WERI-Rb-1 (cell line): ENCODE measurements around the gene SNX24.
"Not testable (repeated sequence)": the region's sequence is repeated elsewhere in the genome, so short reads cannot be mapped to it uniquely, and the experiment has no call there.

Experiments
- DNase-seq: peaks from one replicate; pipeline ENCODE4 v3.0.0-alpha.2; 2020
- H3K27ac ChIP-seq: fragments of 250-450 bp; sonication (Bioruptor Pico); 2 replicates; pipeline ENCODE4 v1.5.1; 2020; ENCODE audit warnings: mild to moderate bottlenecking, moderate library complexity
- H3K27me3 ChIP-seq: fragments of 250-450 bp; sonication (Bioruptor Pico); 2 replicates; pipeline ENCODE4 v1.5.1; 2021; ENCODE audit warnings: mild to moderate bottlenecking, low read depth, moderate library complexity; ENCODE audit not compliant: insufficient read depth, severe bottlenecking
- H3K36me3 ChIP-seq: fragments of 250-450 bp; sonication (Bioruptor Pico); 2 replicates; pipeline ENCODE4 v1.5.1; 2020; ENCODE audit warnings: mild to moderate bottlenecking, moderate library complexity
- H3K4me3 ChIP-seq: 2 replicates; pipeline ENCODE4 v1.5.1; 2011; ENCODE audit warnings: low read depth, mild to moderate bottlenecking, control low read depth, low read length
- H3K9me3 ChIP-seq: fragments of 250-450 bp; sonication (Bioruptor Pico); 2 replicates; pipeline ENCODE4 v1.5.1; 2021; ENCODE audit warnings: mild to moderate bottlenecking, moderate library complexity; ENCODE audit not compliant: severe bottlenecking
- TF ChIP-seq, protein P1 (sequence below): IDR thresholded peaks from 2 replicates; pipeline ENCODE4 v1.5.1; 2011; ENCODE audit warnings: low read depth, mild to moderate bottlenecking, control low read depth, inconsistent platforms, low read length

Gene SNX24

DNA sequence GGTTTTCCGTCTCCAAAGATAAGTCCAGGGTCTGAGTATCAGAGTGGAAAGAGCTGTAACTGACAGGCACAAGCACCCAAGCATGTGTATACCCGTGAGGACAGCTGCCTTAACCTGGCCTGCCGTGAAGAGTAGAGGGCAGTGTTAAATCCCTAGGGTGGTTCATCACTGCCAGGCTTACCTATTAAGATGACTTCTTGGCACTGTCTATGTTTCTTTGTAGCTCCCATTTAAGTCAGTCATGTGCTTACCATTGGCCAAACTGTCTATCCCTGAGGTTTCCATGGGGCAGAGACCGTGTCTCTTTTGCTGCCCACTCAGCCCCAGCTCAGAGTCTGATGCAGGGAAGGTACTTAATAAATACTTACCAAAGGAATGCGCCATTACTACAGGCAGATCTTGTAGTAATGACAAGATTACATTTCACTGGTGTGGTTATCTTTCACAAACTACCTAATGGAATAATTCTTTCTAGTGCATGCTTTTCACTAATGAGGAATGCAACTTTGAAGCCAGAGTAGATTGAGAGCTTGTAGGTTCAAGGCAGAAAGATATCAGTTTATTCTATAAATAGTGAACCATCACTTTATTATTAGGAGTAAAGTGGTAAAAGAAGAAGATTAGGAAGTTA lies 64.2 kb downstream of the SNX24 start:
- DNase-seq, result no peak
- Histone ChIP-seq H3K27ac (no peak overlapping the region), H3K27me3 (no peaks in the 10 kb centered on the region), H3K9me3 (peaks cover 3% of the 10 kb centered on the region), H3K36me3 (no peaks in the 10 kb centered on the region), H3K4me3 (no peak overlapping the region)
- TF ChIP-seq, protein P1, sequence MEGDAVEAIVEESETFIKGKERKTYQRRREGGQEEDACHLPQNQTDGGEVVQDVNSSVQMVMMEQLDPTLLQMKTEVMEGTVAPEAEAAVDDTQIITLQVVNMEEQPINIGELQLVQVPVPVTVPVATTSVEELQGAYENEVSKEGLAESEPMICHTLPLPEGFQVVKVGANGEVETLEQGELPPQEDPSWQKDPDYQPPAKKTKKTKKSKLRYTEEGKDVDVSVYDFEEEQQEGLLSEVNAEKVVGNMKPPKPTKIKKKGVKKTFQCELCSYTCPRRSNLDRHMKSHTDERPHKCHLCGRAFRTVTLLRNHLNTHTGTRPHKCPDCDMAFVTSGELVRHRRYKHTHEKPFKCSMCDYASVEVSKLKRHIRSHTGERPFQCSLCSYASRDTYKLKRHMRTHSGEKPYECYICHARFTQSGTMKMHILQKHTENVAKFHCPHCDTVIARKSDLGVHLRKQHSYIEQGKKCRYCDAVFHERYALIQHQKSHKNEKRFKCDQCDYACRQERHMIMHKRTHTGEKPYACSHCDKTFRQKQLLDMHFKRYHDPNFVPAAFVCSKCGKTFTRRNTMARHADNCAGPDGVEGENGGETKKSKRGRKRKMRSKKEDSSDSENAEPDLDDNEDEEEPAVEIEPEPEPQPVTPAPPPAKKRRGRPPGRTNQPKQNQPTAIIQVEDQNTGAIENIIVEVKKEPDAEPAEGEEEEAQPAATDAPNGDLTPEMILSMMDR, result no peak

DNA sequence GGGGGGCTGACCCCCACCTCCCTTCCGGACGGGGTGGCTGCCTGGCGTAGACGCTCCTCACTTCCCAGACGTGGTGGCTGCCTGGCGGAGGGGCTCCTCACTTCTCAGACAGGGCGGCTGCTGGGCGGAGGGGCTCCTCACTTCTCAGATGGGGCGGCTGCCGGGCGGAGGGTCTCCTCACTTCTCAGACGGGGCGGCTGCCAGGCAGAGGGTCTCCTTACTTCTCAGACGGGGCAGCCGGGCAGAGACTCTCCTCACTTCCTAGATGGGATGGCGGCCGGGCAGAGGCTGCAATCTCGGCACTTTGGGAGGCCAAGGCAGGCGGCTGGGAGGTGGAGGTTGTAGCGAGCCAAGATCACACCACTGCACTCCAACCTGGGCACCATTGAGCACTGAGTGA lies 68.0 kb downstream of the SNX24 start:
- H3K4me3 ChIP-seq, DNase-seq, H3K9me3 ChIP-seq, H3K27me3 ChIP-seq, H3K27ac ChIP-seq, H3K36me3 ChIP-seq: not testable (repeated sequence)

DNA sequence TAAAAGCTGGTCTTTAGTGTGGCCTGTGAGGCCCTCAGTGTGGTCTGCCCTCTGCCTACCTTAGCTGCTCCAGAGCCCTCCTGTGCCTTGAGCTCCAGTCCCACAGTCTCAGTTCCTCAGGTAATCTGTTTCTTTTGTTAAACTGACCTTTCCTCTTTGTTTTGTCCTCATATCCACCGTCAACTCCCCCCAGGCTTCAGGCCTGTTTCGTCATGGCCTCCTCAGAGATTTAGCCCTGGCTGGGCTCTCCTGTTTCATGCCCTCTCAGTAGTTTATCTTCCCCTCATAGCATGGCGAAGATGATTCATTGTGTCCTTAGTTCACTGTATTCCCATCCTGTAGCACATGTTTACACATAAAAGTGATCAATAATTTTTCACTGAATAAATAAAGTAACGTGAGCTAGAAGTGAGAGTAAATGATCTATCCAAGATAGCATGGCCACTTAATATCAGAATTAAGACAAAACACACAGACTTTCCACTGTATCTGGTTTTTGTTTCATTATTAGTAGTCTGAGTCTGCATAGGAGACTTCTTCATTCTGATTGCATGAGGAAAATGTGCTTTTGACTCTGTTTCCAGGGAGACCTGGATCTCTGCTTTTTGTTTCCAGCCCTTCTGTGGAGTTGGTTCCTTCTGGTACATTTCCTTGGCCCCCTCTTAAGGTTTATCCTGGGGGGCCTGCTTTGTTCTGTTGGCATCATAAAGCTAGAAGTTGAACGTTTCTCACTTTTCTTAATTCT lies 70.5 kb downstream of the SNX24 start:
- Histone ChIP-seq H3K4me3 (no peak overlapping the region), H3K36me3 (no peaks in the 10 kb centered on the region), H3K9me3 (peaks cover 3% of the 10 kb centered on the region), H3K27me3 (no peaks in the 10 kb centered on the region), H3K27ac (no peak overlapping the region)
- no peak for DNase-seq
- TF ChIP-seq, protein P1, result no peak

DNA sequence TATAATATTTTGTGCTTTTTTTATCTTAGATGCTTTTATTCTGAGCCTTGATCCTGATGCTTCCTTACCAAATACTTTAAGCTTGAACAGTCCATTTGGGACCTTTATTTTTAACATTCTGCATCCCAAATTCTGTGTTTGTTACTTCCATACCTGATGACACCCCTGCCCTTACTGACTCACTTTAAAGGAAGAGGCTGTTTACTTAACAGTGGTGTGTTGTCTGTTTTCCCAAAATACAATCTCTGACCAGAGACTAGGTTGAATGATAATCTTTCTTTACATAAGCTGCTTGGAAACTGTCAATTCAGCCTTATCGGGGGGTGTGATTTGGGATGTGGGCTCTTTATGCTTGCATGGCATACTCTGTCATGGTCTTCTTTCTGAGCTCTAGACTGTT lies 71.1 kb downstream of the SNX24 start:
- H3K27ac ChIP-seq, result no peak overlapping the region
- H3K9me3 ChIP-seq, result peaks cover 3% of the 10 kb centered on the region
- TF ChIP-seq, protein P1, result no peak
- no peak overlapping the region for H3K4me3 ChIP-seq
- H3K36me3 ChIP-seq, result no peaks in the 10 kb centered on the region
- no peak for DNase-seq
- H3K27me3 ChIP-seq, result no peaks in the 10 kb centered on the region

DNA sequence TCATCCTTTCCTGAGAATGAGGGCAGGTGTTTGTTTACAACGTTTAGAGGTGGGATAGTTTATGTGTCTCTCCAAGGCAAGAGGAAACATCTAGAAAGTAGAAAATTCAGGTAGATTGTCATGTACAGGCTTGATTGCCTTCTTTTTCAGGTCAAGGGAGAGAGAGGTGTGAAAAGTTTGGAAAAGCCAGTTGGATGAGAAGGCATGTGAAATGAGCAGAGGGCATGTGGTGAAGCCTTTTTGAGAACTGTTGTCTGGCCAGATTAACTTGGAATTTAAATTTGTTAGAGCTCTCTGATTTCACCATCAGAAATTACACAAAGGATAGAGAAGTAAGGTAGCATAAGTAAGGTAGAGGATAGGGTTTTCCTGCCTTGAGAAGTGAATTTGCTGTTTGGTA lies 74.6 kb downstream of the SNX24 start:
- TF ChIP-seq, protein P1, result no peak
- DNase-seq, result no peak
- no peak overlapping the region for H3K4me3 ChIP-seq
- H3K27ac ChIP-seq, result no peak overlapping the region
- H3K9me3 ChIP-seq, result no peaks in the 10 kb centered on the region
- no peaks in the 10 kb centered on the region for H3K27me3 ChIP-seq
- H3K36me3 ChIP-seq, result no peaks in the 10 kb centered on the region

DNA sequence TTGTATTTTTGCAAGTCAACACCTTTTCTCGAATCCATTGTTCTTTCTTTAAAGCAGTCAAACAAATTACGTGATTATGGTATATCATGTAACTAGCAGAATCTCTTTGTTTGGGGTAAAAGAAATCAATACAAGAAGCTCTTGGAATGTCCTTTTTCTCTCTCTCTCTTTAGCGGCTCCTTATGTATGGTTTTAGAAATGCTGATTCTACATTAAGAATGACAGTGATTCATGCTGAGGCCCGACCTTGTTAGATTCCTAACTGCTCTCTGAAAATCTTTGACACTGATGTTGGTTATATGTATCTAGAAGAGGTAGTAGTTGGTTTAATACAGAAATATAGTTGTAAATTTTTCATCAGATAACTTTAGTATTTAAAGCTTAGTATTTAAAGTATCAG lies 76.4 kb downstream of the SNX24 start:
- no peaks in the 10 kb centered on the region for H3K27me3 ChIP-seq
- no peak overlapping the region for H3K27ac ChIP-seq
- no peak overlapping the region for H3K4me3 ChIP-seq
- no peaks in the 10 kb centered on the region for H3K36me3 ChIP-seq
- no peaks in the 10 kb centered on the region for H3K9me3 ChIP-seq
- no peak for DNase-seq
- TF ChIP-seq, protein P1, result no peak
